ENCODE measurements around the gene NCOA5.

DNA sequence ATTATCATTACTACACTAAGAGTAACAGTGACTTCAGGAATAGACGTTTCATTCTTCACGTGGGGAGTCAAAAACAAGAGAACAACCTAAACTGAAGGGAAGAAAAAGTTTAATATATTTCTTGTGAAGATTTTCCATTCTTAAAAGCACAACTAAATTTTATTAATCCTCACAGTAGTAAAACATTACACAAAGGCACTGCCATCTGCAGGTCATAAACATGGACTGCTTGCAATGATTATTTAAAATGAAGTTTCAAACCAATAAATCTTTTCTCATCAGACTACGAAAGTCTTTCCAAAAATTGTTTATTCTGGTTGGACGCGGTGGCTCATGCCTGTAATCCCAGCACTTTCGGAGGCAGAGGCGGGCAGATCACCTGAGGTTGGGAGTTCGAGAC is 2.6 kb downstream of the NCOA5 start:
- TF ChIP-seq EGR1 (IDR thresholded peaks at IDR 0.05; ENCODE audit: low read depth in 2 of 2) (no peak), RXRA (IDR thresholded peaks at IDR 0.05) (no peak), HNF4G (IDR thresholded peaks at IDR 0.05) (no peak), RAD21 (IDR thresholded peaks at IDR 0.05) (peak; percentile 49 to 54), YY1 (IDR thresholded peaks at IDR 0.05) (no peak), GABPA (IDR thresholded peaks at IDR 0.05 in 1 of 2, conservative IDR thresholded peaks at IDR 0.05 in 1 of 2) (no peak)
- TF ChIP-seq, protein P1, sequence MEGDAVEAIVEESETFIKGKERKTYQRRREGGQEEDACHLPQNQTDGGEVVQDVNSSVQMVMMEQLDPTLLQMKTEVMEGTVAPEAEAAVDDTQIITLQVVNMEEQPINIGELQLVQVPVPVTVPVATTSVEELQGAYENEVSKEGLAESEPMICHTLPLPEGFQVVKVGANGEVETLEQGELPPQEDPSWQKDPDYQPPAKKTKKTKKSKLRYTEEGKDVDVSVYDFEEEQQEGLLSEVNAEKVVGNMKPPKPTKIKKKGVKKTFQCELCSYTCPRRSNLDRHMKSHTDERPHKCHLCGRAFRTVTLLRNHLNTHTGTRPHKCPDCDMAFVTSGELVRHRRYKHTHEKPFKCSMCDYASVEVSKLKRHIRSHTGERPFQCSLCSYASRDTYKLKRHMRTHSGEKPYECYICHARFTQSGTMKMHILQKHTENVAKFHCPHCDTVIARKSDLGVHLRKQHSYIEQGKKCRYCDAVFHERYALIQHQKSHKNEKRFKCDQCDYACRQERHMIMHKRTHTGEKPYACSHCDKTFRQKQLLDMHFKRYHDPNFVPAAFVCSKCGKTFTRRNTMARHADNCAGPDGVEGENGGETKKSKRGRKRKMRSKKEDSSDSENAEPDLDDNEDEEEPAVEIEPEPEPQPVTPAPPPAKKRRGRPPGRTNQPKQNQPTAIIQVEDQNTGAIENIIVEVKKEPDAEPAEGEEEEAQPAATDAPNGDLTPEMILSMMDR (IDR thresholded peaks at IDR 0.05; ENCODE audit: low read depth, low read length, missing input control): peak; percentile 37
- TF ChIP-seq, protein P2, sequence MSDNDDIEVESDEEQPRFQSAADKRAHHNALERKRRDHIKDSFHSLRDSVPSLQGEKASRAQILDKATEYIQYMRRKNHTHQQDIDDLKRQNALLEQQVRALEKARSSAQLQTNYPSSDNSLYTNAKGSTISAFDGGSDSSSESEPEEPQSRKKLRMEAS (IDR thresholded peaks at IDR 0.05): no peak
- TF ChIP-seq, protein P3, sequence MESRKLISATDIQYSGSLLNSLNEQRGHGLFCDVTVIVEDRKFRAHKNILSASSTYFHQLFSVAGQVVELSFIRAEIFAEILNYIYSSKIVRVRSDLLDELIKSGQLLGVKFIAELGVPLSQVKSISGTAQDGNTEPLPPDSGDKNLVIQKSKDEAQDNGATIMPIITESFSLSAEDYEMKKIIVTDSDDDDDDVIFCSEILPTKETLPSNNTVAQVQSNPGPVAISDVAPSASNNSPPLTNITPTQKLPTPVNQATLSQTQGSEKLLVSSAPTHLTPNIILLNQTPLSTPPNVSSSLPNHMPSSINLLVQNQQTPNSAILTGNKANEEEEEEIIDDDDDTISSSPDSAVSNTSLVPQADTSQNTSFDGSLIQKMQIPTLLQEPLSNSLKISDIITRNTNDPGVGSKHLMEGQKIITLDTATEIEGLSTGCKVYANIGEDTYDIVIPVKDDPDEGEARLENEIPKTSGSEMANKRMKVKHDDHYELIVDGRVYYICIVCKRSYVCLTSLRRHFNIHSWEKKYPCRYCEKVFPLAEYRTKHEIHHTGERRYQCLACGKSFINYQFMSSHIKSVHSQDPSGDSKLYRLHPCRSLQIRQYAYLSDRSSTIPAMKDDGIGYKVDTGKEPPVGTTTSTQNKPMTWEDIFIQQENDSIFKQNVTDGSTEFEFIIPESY (IDR thresholded peaks at IDR 0.05): no peak
- TF ChIP-seq, protein P4, sequence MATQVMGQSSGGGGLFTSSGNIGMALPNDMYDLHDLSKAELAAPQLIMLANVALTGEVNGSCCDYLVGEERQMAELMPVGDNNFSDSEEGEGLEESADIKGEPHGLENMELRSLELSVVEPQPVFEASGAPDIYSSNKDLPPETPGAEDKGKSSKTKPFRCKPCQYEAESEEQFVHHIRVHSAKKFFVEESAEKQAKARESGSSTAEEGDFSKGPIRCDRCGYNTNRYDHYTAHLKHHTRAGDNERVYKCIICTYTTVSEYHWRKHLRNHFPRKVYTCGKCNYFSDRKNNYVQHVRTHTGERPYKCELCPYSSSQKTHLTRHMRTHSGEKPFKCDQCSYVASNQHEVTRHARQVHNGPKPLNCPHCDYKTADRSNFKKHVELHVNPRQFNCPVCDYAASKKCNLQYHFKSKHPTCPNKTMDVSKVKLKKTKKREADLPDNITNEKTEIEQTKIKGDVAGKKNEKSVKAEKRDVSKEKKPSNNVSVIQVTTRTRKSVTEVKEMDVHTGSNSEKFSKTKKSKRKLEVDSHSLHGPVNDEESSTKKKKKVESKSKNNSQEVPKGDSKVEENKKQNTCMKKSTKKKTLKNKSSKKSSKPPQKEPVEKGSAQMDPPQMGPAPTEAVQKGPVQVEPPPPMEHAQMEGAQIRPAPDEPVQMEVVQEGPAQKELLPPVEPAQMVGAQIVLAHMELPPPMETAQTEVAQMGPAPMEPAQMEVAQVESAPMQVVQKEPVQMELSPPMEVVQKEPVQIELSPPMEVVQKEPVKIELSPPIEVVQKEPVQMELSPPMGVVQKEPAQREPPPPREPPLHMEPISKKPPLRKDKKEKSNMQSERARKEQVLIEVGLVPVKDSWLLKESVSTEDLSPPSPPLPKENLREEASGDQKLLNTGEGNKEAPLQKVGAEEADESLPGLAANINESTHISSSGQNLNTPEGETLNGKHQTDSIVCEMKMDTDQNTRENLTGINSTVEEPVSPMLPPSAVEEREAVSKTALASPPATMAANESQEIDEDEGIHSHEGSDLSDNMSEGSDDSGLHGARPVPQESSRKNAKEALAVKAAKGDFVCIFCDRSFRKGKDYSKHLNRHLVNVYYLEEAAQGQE (IDR thresholded peaks at IDR 0.05): no peak
